ENCODE measurements around the gene TANGO6. TPM values are rescaled to one million over a fixed set of nuclear protein-coding genes. Genes with fewer than 3 reads are reported as not detected.
"Not testable (repeated sequence)": the region's sequence is repeated elsewhere in the genome, so short reads cannot be mapped to it uniquely, and the experiment has no call there.

TANGO6 gene
- total RNA-seq, 1 donor from 2014 or later, result 3.7 TPM

DNA sequence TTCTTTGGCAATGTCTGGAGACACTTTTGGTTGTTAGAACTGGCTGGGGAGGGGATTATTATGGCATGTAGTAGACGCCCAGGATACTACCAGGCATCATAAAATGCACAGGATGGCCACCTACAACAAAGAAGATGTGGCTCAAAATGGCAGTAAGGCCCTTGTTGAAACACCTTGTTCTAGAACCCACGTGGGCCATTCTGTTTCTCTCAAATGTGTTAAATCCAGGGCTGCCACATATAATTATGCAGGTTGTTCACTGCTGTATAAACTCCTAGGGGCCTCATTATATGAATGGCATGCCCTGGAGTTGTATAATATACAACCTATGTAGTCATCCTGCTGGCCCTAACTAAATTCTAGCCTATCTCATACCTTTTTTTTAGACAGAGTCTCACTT lies 138.6 kb downstream of the TANGO6 start:
- no peak overlapping the region for H3K27ac ChIP-seq
- H3K36me3 ChIP-seq, result peaks cover 6 to 20% of the 10 kb centered on the region in 2 donors
- no peaks in the 10 kb centered on the region for H3K4me1 ChIP-seq
- H3K27me3 ChIP-seq, result no peaks in the 10 kb centered on the region
- intact Hi-C loops (cut with DNase I), result no loop called here
- TF ChIP-seq, protein P1, sequence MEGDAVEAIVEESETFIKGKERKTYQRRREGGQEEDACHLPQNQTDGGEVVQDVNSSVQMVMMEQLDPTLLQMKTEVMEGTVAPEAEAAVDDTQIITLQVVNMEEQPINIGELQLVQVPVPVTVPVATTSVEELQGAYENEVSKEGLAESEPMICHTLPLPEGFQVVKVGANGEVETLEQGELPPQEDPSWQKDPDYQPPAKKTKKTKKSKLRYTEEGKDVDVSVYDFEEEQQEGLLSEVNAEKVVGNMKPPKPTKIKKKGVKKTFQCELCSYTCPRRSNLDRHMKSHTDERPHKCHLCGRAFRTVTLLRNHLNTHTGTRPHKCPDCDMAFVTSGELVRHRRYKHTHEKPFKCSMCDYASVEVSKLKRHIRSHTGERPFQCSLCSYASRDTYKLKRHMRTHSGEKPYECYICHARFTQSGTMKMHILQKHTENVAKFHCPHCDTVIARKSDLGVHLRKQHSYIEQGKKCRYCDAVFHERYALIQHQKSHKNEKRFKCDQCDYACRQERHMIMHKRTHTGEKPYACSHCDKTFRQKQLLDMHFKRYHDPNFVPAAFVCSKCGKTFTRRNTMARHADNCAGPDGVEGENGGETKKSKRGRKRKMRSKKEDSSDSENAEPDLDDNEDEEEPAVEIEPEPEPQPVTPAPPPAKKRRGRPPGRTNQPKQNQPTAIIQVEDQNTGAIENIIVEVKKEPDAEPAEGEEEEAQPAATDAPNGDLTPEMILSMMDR (IDR thresholded peaks at IDR 0.05), result no peak
- no peak overlapping the region for H3K4me3 ChIP-seq
- H3K9me3 ChIP-seq, result no peaks in the 10 kb centered on the region
- DNase-seq (ENCODE audit: low spot score in 2 of 2), result no peak

DNA sequence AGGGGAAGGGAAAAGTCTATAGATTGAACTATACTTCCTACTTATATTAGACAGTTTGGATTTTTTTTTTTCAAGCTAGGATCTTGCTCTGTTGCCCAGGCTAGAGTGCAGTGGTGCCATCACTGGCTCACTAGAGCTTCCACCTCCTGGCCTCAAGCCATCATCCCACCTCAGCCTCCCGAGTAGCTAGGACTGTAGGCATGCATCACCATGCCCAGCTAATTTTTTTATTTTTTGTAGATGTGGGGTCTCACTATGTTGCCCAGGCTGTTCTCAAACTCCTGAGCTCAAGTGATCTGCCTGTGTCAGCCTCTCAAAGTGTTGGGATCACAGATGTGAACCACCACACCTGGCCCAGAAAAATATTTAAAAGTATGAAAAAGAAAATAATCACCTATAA lies 141.1 kb downstream of the TANGO6 start:
- H3K36me3 ChIP-seq, result peaks cover 0 to 20% of the 10 kb centered on the region in 2 donors
- no peaks in the 10 kb centered on the region for H3K9me3 ChIP-seq
- no peak overlapping the region for H3K27ac ChIP-seq
- no peaks in the 10 kb centered on the region for H3K4me1 ChIP-seq
- no peaks in the 10 kb centered on the region for H3K27me3 ChIP-seq
- DNase-seq (ENCODE audit: low spot score in 2 of 2), result no peak
- TF ChIP-seq, protein P1 (IDR thresholded peaks at IDR 0.05), result no peak
- H3K4me3 ChIP-seq, result no peak overlapping the region
- intact Hi-C loops (cut with DNase I), result no loop called here

DNA sequence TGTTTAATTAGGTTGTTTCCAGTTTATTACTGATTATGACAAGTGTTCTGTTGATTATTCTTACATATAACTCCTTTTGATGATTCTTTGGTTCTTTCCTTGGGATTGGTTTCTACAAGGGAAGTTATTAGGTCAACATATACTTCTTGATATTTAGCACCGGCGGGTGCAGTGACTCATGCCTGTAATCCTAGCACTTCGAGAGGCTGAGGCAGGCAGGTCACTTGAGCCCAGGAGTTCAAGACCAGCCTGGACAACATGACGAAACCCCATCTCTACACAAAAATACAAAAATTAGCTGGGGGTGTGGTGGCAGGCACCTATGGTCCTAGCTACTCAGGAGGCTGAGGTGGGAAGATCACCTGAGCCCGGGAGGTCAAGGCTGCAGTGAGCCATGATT lies 141.9 kb downstream of the TANGO6 start:
- peaks cover 0 to 19% of the 10 kb centered on the region in 2 donors for H3K36me3 ChIP-seq
- intact Hi-C loops (cut with DNase I), result no loop called here
- no peak for DNase-seq (ENCODE audit: low spot score in 2 of 2)
- H3K4me3 ChIP-seq, result no peak overlapping the region
- no peaks in the 10 kb centered on the region for H3K4me1 ChIP-seq
- H3K27ac ChIP-seq, result no peak overlapping the region
- TF ChIP-seq, protein P1 (IDR thresholded peaks at IDR 0.05), result no peak
- no peaks in the 10 kb centered on the region for H3K27me3 ChIP-seq
- no peaks in the 10 kb centered on the region for H3K9me3 ChIP-seq

DNA sequence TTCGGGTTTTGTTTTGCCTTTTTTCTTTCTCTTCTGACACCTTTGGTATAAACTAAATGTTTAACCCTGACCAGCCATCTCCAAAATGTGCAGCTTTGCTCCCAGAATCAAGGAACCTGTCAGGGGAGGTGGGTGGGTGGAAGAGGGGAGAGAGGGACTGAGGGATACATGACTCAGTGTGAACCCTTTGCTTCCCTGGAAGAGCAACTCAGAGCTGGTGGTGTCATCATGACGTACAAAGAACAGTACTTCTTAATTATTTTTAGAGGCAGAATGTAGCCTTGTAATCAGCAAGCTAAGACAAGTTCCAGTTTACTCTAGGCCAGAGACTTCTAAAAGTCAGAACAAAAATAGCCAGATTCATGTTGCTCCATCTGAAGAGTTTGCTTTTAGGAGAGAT lies 142.5 kb downstream of the TANGO6 start:
- TF ChIP-seq, protein P1 (IDR thresholded peaks at IDR 0.05), result no peak
- Histone ChIP-seq H3K4me1 (no peaks in the 10 kb centered on the region), H3K36me3 (peaks cover 0 to 13% of the 10 kb centered on the region in 2 donors), H3K4me3 (no peak overlapping the region), H3K27me3 (no peaks in the 10 kb centered on the region), H3K9me3 (no peaks in the 10 kb centered on the region), H3K27ac (no peak overlapping the region)
- no peak for DNase-seq (ENCODE audit: low spot score in 2 of 2)
- intact Hi-C loops (cut with DNase I), result no loop called here

DNA sequence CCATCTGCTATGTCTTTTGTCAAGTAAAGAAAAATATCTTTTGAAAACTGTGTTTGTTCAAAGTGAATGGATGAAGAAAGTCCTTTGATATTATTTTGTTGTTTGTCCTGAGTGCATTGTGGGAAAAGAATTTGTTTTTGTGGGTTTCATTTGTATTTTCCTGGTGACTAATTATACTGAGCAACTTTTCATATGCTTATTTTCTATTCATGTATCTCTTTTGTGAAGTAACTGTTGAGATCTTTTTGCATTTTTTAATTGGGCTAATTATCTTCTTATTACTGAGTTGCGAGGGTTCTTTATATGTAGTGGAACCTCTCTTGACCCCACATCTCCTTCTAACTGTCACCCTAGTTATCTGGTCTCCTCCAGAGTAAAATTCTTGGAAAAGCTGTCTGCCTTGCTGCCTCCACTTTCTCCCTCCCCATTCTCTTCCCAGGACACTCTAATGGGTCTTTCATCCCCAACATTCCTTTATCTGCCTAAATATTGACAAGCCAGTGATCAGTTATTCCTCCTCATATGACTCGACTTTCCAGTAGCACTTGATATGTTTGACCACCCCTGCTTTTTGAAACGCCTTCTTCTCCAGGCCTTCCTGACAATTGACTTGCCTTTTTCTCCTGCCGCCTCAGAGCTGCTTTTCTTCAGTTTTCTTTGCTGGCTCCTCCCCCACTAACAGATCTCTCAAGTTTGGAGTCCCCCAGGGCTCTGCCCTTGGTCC lies 144.6 kb downstream of the TANGO6 start:
- H3K9me3 ChIP-seq, result no peaks in the 10 kb centered on the region
- no peak overlapping the region for H3K27ac ChIP-seq
- no peaks in the 10 kb centered on the region for H3K27me3 ChIP-seq
- H3K4me1 ChIP-seq, result no peaks in the 10 kb centered on the region
- H3K4me3 ChIP-seq, result no peak overlapping the region
- no peak for DNase-seq (ENCODE audit: low spot score in 2 of 2)
- H3K36me3 ChIP-seq, result peaks cover 0 to 9% of the 10 kb centered on the region in 2 donors
- TF ChIP-seq, protein P1 (IDR thresholded peaks at IDR 0.05), result no peak
- intact Hi-C loops (cut with DNase I), result no loop called here

DNA sequence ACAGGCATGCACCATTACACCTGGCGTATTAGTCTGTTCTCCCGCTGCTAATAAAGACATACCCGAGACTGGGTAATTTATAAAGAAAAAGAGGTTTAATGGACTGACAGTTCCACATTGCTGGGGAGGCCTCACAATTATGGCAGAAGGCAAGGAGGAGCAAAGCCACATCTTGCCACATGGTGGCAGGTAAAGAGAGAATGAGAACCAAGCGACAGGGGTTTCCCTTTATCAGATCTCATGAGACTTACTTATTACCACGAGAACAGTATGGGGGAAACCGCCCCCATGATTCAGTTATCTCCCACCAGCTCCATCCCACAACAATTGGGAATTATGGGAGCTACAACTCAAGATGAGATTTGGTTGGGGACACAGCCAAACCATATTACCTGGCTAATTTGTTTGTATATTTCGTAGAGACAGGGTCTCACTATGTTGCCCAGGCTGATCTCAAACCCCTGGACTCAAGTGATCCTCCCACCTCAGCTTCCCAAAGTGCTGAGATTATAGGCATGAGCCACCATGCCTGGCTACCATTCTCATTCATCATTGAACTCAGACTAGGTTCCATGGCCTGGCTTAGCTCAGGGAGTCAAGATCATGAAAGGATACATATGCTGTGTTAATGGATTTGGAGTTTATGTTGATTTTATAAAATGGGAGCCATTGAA lies 147.0 kb downstream of the TANGO6 start:
- H3K4me3 ChIP-seq; DNase-seq (ENCODE audit: low spot score in 2 of 2); H3K27me3 ChIP-seq; H3K9me3 ChIP-seq; H3K36me3 ChIP-seq; intact Hi-C loops (cut with DNase I); H3K27ac ChIP-seq; H3K4me1 ChIP-seq: not testable (repeated sequence)

All from ascending aorta (tissue), 2 donors.